Measurements from ENCODE around the gene CCL27. TPM values are rescaled to one million over a fixed set of nuclear protein-coding genes. Genes with fewer than 3 reads are reported as not detected.

The CCL27 gene
- total and polyA plus RNA-seq, 10 of the 15 experiments (the other 5 are each of a cell fraction or from before 2014, with no cell fraction given): 0.45 TPM; not detected in 9

- Histone ChIP-seq H3K27me3 (replicated peaks in 1 of 2; ENCODE audit: control insufficient read depth in 2 of 2, insufficient read depth in 2 of 2, low read length in 1 of 2) (peaks cover 12 to 25% of the 10 kb centered on the region in 2 experiments), H3K79me2 (ENCODE audit: control insufficient read depth, insufficient read depth, low read length) (no peaks in the 10 kb centered on the region), H3K9ac (ENCODE audit: control insufficient read depth, insufficient read depth, low read length) (no peak overlapping the region), H3K4me3 (no peak overlapping the region), H3K36me3 (ENCODE audit: control insufficient read depth in 2 of 2, insufficient read depth in 2 of 2, low read length in 1 of 2) (no peaks in the 10 kb centered on the region), H3K9me3 (replicated peaks; ENCODE audit: control insufficient read depth, insufficient read depth, low read length) (no peaks in the 10 kb centered on the region; the same call in 2 of the 3 replicates), H3K27ac (ENCODE audit: control insufficient read depth, insufficient read depth) (no peak overlapping the region), H3K4me1 (ENCODE audit: control insufficient read depth, insufficient read depth, low read length) (peaks cover 4% of the 10 kb centered on the region; the same call in 1 of the 2 replicates), H4K20me1 (ENCODE audit: control insufficient read depth, insufficient read depth) (no peaks in the 10 kb centered on the region; the same call in 1 of the 2 replicates), H2AFZ (ENCODE audit: control insufficient read depth, low read depth, low read length) (no peak overlapping the region), H3K4me2 (ENCODE audit: control insufficient read depth, insufficient read depth) (no peak overlapping the region)
- no peak for FAIRE-seq
- in situ Hi-C loops (cut with MboI): no loop called here
- CTCF ChIA-PET: interaction anchor here (1.0 to 1.8 kb wide), 4 partner anchors 10 to 221 kb away, joined by 3 to 11 read pairs (median 3); no protein-coding TSS in a partner anchor
- POLR2A ChIA-PET: interaction anchor here (1.5 kb wide), 1 partner anchor 13 kb away, joined by 3 read pairs; the partner anchor contains the start of gene SIGMAR1
- 26% methylated on average over 37 of the region's 39 CpGs for WGBS (ENCODE audit: insufficient coverage, insufficient replicate concordance, low lambda C conversion rate, missing lambda C conversion rate)
- intact Hi-C loops (cut with micrococcal nuclease; ENCODE audit: unreplicated experiment): no loop called here
- no peak for TF ChIP-seq DPF2 (IDR thresholded peaks at IDR 0.05)
- TF ChIP-seq SIN3A (IDR thresholded peaks at IDR 0.05; ENCODE audit: low read depth, low read length): no peak
- TF ChIP-seq YBX1 (IDR thresholded peaks at IDR 0.05): no peak
- TF ChIP-seq SREBF2 (IDR thresholded peaks at IDR 0.05; ENCODE audit: low read length): no peak
- TF ChIP-seq STAT1 (conservative IDR thresholded peaks at IDR 0.05): no peak
- TF ChIP-seq CBX3 (IDR thresholded peaks at IDR 0.05; ENCODE audit: borderline replicate concordance, low read depth): no peak
- TF ChIP-seq IRF5 (IDR thresholded peaks at IDR 0.05; ENCODE audit: borderline replicate concordance): no peak
- TF ChIP-seq EED (IDR thresholded peaks at IDR 0.05; ENCODE audit: low read depth): no peak
- TF ChIP-seq, protein P1, sequence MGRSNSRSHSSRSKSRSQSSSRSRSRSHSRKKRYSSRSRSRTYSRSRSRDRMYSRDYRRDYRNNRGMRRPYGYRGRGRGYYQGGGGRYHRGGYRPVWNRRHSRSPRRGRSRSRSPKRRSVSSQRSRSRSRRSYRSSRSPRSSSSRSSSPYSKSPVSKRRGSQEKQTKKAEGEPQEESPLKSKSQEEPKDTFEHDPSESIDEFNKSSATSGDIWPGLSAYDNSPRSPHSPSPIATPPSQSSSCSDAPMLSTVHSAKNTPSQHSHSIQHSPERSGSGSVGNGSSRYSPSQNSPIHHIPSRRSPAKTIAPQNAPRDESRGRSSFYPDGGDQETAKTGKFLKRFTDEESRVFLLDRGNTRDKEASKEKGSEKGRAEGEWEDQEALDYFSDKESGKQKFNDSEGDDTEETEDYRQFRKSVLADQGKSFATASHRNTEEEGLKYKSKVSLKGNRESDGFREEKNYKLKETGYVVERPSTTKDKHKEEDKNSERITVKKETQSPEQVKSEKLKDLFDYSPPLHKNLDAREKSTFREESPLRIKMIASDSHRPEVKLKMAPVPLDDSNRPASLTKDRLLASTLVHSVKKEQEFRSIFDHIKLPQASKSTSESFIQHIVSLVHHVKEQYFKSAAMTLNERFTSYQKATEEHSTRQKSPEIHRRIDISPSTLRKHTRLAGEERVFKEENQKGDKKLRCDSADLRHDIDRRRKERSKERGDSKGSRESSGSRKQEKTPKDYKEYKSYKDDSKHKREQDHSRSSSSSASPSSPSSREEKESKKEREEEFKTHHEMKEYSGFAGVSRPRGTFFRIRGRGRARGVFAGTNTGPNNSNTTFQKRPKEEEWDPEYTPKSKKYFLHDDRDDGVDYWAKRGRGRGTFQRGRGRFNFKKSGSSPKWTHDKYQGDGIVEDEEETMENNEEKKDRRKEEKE (IDR thresholded peaks at IDR 0.05): no peak
- no peak for TF ChIP-seq SP1 (IDR thresholded peaks at IDR 0.05; ENCODE audit: low read depth, low read length)
- DNase-seq (ENCODE audit: low read depth, low spot score): no peak
- SMC1A ChIA-PET (ENCODE audit: uncharacterized antibody, unreplicated experiment): interaction anchor here (0.8 to 1.0 kb wide), 2 partner anchors 9 to 20 kb away, joined by 3 to 4 read pairs; no protein-coding TSS in a partner anchor
- RAD21 ChIA-PET (ENCODE audit: unreplicated experiment): interaction anchor here (1.4 kb wide), 1 partner anchor 18 kb away, joined by 3 read pairs; no protein-coding TSS in a partner anchor
- no peak for ATAC-seq
- no TSS peak for BruUV-seq (replicated peaks)
These were observed 37.8 kb downstream of the CCL27 start for GRCh38 chr9:34624475-34625185.
